ENCODE results near the gene RBKS.
"Not testable (repeated sequence)": the region's sequence is repeated elsewhere in the genome, so short reads cannot be mapped to it uniquely, and the experiment has no call there.

Gene RBKS

GRCh38 chr2:27798948-27799645, 91.1 kb downstream of the RBKS start:
- DNase-seq (ENCODE audit: low read depth, low spot score): no peak

GRCh38 chr2:27798486-27798885, 91.7 kb downstream of the RBKS start:
- DNase-seq (ENCODE audit: low read depth, low spot score): no peak

- DNase-seq (ENCODE audit: low read depth, low spot score): no peak
Observed at GRCh38 chr2:27797841-27798240, 92.3 kb downstream of the RBKS start.

- DNase-seq (ENCODE audit: low read depth, low spot score): no peak
Observed at GRCh38 chr2:27796791-27797765, 93.1 kb downstream of the RBKS start.

- DNase-seq (ENCODE audit: low read depth, low spot score): no peak
Observed at GRCh38 chr2:27795868-27796277, 94.3 kb downstream of the RBKS start.

GRCh38 chr2:27795093-27795834, 94.9 kb downstream of the RBKS start:
- no peak for DNase-seq (ENCODE audit: low read depth, low spot score)

- DNase-seq (ENCODE audit: low read depth, low spot score): no peak
Observed at GRCh38 chr2:27792759-27793158, 97.4 kb downstream of the RBKS start.

GRCh38 chr2:27790796-27791195, 99.4 kb downstream of the RBKS start:
- DNase-seq (ENCODE audit: low read depth, low spot score): no peak

GRCh38 chr2:27782701-27783100, 107.5 kb downstream of the RBKS start:
- DNase-seq (ENCODE audit: low read depth, low spot score): no peak

- no peak for DNase-seq (ENCODE audit: low read depth, low spot score)
Observed at GRCh38 chr2:27781496-27781895, 108.7 kb downstream of the RBKS start.

- no peak for DNase-seq (ENCODE audit: low read depth, low spot score)
Observed at GRCh38 chr2:27779417-27780055, 110.7 kb downstream of the RBKS start.

GRCh38 chr2:27776696-27777095, 113.5 kb downstream of the RBKS start:
- DNase-seq (ENCODE audit: low read depth, low spot score): no peak

- no peak for DNase-seq (ENCODE audit: low read depth, low spot score)
Observed at GRCh38 chr2:27776097-27776496, 114.1 kb downstream of the RBKS start.

GRCh38 chr2:27773959-27774358, 116.2 kb downstream of the RBKS start:
- DNase-seq (ENCODE audit: low read depth, low spot score): no peak

GRCh38 chr2:27772804-27773203, 117.4 kb downstream of the RBKS start:
- no peak for DNase-seq (ENCODE audit: low read depth, low spot score)

- peak; percentile 82 for DNase-seq (ENCODE audit: low read depth, low spot score)
Observed at GRCh38 chr2:27771548-27772335, 118.4 kb downstream of the RBKS start, which contains the start of gene MRPL33. Gene MRPL33, plus strand, starts transcription at chr2:27771719. Its CDS starts 59 bp downstream, at chr2:27771778.

GRCh38 chr2:27771202-27771547, 119.0 kb downstream of the RBKS start:
- no peak for DNase-seq (ENCODE audit: low read depth, low spot score)

GRCh38 chr2:27766287-27766661, 123.9 kb downstream of the RBKS start:
- no peak for DNase-seq (ENCODE audit: low read depth, low spot score)

GRCh38 chr2:27765621-27766286, 124.4 kb downstream of the RBKS start:
- peak; percentile 10 for DNase-seq (ENCODE audit: low read depth, low spot score)

- not testable (repeated sequence) for DNase-seq (ENCODE audit: low read depth, low spot score)
Observed at GRCh38 chr2:27764526-27764925, 125.7 kb downstream of the RBKS start.
